T47D (cell line): ENCODE data around the gene PPP1R15B.

Source experiments
- DNase-seq, 2 experiments: peaks; one replicate each; pipeline versions ENCODE4 v3.0.0 to v3.0.0-alpha.2; 2011 to 2012; ENCODE audit warnings: low read depth in 1 of 2, low spot score in 1 of 2
- JUND ChIP-seq: IDR thresholded peaks from 2 replicates; pipeline ENCODE4 v1.6.1; 2012; ENCODE audit warnings: low read depth
- in situ Hi-C: cut with HindIII; loops from 2 replicates; pipeline ENCODE4 v1.10.0; 2016; ENCODE audit warnings: low sequenced_read_pairs, low pct_unique_long_range_greater_than_20kb

Gene PPP1R15B

GRCh38 chr1:204449678-204450280 is 38.2 kb upstream of the PPP1R15B start:
- DNase-seq: no peak
- in situ Hi-C loops: no loop called here
- no peak for TF ChIP-seq JUND

- TF ChIP-seq JUND: no peak
- no peak for DNase-seq
- in situ Hi-C loops: no loop called here
These were observed 37.5 kb upstream of the PPP1R15B start for GRCh38 chr1:204448991-204449677.

- in situ Hi-C loops: no loop called here
- DNase-seq: peak; percentile 32 to 87
- TF ChIP-seq JUND: no peak
These were observed 36.8 kb upstream of the PPP1R15B start for GRCh38 chr1:204448344-204448964.

- in situ Hi-C loops: no loop called here
These were observed 36.1 kb upstream of the PPP1R15B start for GRCh38 chr1:204447736-204448135.

GRCh38 chr1:204447190-204447589 is 35.6 kb upstream of the PPP1R15B start:
- DNase-seq: no peak
- in situ Hi-C loops: no loop called here
- no peak for TF ChIP-seq JUND

More at GRCh38 chr1:204447736-204448135, 36.1 kb upstream of the PPP1R15B start:
- no peak for TF ChIP-seq JUND
- DNase-seq: no peak

- TF ChIP-seq JUND: no peak
- peak; percentile 62 to 75 for DNase-seq
- in situ Hi-C loops: no loop called here
These were observed 34.9 kb upstream of the PPP1R15B start for GRCh38 chr1:204446413-204447111.

GRCh38 chr1:204445860-204446412 is 34.3 kb upstream of the PPP1R15B start:
- DNase-seq: peak; percentile 33 to 72
- in situ Hi-C loops: no loop called here
- TF ChIP-seq JUND: no peak

GRCh38 chr1:204443871-204444581 is 32.4 kb upstream of the PPP1R15B start:
- no peak for DNase-seq
- TF ChIP-seq JUND: no peak
- in situ Hi-C loops: no loop called here

- no peak for TF ChIP-seq JUND
- DNase-seq: peak; percentile 77 to 93
- in situ Hi-C loops: no loop called here
These were observed 31.6 kb upstream of the PPP1R15B start for GRCh38 chr1:204443260-204443619.

GRCh38 chr1:204442376-204443259 is 31.0 kb upstream of the PPP1R15B start:
- in situ Hi-C loops: no loop called here
- DNase-seq: no peak
- no peak for TF ChIP-seq JUND

GRCh38 chr1:204441558-204441957 is 29.9 kb upstream of the PPP1R15B start:
- no peak for DNase-seq
- TF ChIP-seq JUND: no peak
- in situ Hi-C loops: no loop called here
